ENCODE measurements around the gene PFN3.

Gene PFN3, protein sequence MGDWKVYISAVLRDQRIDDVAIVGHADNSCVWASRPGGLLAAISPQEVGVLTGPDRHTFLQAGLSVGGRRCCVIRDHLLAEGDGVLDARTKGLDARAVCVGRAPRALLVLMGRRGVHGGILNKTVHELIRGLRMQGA

DNA sequence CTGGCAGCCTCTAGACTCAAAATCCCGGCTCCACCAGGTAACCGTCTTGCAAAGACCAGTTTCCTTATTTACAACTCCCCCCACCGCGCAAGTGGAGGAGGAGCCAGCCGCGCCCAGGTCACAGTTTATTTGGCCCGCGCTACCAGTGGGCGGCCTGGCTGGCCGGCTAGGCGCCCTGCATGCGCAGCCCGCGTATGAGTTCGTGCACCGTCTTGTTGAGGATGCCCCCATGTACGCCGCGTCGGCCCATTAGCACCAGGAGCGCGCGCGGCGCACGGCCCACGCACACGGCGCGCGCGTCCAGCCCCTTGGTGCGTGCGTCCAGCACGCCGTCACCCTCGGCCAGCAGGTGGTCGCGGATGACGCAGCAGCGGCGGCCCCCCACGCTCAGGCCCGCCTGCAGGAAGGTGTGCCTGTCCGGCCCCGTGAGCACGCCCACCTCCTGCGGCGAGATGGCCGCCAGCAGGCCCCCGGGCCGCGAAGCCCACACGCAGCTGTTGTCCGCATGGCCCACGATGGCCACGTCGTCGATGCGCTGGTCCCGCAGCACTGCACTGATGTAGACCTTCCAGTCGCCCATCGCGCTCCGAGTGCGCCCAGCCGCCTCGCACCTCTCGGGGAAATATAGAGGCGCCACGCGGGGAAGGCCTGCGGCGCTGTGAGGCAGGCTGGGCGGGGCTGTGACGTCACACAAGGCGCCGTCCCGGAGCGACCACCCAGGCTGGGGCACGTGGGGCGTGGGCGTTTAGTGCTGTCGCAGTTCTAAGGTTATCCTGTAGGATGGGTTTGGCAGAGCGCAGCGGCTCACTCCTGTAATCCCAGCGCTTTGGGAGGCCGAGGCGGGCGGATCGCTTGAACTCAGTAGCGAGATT is at the start of gene PFN3:
TSS of gene PFN3 (minus strand) at position 665 of the 872 bp plus-strand sequence. CDS start at position 580, 85 bp downstream.
- no peak for DNase-seq (ENCODE audit: low read depth)

DNA sequence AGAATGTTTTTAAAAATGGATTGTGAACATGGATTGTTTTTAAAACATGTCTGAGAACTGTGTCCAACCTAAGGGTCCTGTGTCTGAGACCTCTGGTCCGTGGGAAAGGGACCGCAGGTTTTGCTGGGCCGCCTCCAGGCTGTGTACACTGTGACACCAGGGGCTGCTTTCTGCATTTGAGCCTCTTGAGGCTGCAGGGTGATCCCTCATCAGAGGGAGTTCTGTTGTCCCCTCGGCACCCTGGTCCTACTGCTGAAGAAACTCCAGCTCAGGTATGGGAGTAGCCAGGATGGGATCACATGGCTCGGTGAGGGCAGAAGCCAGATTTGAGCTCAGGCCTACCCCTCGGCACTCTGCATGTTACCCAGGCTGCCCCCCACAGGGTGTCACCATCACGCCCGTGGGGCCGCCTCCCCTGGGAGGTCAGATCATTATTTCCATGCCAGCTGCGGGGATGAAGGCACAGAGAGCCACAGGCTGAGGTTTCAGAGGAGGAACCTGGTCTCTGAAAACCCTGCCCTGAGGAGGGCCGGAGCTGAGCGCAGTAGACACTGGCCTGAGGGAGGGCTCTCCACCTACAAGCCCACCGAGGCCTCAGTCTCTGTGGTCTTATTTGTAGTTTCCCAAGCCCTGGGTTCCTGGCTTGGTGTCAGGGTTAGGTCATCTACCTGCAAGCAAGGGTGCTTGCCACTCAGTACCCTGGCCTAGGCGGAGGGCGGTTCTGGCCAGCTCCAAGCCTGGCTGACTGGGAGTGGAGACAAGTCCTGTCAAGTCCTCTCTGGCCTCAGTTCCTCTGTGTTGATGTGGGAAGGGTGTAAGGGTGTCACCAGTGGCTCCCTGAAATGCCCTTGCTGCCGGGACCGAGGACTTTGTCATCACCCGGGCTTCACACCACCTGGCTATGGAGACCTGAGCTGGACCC is 48.9 kb upstream of the PFN3 start:
- DNase-seq (ENCODE audit: low read depth): no peak

- DNase-seq (ENCODE audit: low read depth): no peak
These were observed 47.9 kb upstream of the PFN3 start for GRCh38 chr5:177448244-177448950.

GRCh38 chr5:177447611-177448243 is 47.3 kb upstream of the PFN3 start:
- no peak for DNase-seq (ENCODE audit: low read depth)

- peak; percentile 61 for DNase-seq (ENCODE audit: low read depth)
These were observed 46.7 kb upstream of the PFN3 start for GRCh38 chr5:177447066-177447610.

GRCh38 chr5:177446200-177447065 is 46.0 kb upstream of the PFN3 start, which contains the start of gene PRR7:
PRR7 (plus strand) TSS chr5:177446814; CDS start chr5:177455068, 8,254 bp downstream.
- DNase-seq (ENCODE audit: low read depth): peak; percentile 46

- no peak for DNase-seq (ENCODE audit: low read depth)
These were observed 45.4 kb upstream of the PFN3 start for GRCh38 chr5:177445917-177446199.

DNA sequence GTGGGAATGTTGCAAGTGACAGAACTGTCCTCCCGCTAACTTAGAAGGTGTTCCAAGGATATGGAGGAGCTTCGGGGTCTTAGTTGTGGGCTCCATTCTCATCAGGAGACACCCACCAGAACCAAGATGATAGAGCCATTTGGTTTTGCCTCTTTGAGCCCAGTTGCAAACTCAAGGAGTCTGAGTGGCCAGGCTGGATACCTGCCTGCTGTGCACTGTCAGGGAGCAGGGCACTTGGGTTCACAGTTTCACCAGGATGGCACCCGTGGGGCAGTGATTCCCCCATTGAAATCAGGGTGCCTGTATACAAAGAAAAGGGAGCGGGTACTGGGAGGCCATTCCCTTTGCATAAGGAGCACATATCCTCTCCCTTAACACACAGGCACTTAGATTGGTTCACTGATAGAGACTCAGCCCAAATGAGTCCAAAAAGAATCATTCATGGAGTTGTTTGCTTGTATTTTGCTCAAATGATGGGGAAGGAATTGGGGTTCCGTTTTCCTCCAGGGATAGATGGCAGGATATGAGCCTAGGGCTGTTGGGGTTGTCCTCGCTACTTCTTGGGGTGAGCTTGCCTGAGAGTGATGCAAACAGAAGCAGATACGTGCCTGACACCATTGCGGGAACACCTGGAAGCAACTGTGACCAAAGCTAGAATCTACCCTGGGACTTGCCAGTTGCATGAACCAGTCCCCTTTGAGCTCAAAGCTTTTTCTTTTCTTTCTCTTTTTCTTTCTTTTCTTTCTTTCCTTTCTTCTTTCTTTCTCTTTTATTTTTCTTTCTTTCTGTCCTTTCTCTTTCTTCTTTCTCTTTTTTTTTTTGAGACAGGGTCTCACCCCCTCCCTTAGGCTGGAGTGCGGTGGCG is 44.8 kb upstream of the PFN3 start:
- no peak for DNase-seq (ENCODE audit: low read depth)

DNA sequence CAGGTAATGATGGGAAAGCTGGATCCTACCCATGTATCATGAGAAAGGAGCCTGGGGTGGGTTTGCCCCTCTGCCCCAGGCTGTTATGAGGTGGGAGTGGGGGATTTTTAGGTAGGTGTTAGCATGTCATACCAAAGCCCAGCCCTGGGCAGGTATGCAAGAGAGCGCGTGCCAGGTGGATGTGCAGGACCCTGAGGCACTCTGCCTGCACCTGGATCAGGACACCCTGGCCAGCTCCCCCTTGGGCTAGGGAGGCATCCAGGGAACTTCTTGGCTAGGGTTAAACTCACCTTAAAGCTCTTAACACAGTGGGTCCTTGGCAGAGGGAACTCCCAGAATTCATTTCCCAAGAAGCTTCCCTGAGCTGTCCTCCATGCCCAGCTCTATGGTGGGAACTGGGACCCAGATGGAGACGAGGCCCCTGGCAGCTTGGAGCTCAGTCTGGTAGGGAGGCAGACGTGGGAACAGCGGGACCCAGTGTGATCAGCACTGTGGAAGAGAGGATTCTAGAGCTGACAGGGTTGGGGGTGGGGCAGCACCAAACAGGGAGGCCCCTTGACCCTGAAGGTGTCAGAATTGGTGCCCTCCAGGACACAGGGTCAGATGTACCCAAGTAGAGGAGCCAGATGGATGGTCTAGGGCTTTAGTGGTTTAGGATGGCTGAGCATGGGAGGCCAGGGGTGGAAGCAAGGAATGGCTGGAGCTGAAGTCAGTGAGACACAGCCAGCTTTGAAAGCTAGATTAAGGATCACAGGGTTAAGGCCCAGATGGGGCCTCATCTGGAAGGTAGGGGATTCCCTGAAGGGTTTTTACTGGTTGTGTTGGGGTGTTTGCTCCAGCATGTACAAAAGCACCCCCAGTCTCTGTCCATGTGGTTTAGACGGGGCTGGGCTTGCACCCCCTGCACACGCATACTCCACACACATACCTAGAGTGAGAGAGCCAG is 43.9 kb upstream of the PFN3 start:
- no peak for DNase-seq (ENCODE audit: low read depth)

GRCh38 chr5:177443144-177443983 is 42.9 kb upstream of the PFN3 start:
- DNase-seq (ENCODE audit: low read depth): no peak

DNA sequence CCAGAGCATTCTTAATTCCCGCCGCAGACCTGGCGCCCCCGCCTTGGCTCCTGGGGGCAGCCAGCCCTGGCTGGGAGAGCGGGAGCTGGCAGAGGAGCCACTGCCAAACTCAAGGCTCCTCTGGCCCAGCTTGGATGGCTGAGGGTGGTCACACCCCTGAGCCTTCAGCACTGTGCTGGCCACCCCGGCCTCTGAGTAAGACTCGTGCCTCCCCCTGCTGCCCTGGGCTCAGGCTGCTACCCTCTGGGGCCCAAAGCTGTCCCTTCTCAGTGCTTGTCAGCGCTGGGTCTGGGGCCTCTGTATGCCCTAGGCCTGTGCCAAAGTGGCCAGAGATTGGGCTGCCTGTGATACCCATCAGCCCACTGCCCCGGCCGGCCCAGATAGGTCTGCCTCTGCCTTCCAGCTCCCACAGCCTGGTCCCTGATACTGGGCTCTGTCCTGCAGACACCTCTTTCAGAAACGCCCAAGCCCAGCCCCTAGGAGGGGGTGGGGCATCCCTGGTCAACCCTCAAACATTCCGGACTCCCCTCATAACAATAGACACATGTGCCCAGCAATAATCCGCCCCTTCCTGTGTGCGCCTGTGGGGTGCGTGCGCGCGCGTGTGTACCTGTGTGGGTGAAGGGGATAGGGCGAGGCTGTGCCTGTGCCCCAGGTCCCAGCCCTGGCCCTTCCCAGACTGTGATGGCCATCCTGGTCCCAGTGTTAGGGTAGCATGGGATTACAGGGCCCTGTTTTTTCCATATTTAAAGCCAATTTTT is 41.8 kb upstream of the PFN3 start:
- no peak for DNase-seq (ENCODE audit: low read depth)

- DNase-seq (ENCODE audit: low read depth): no peak
These were observed 40.7 kb upstream of the PFN3 start for GRCh38 chr5:177440990-177441780.

DNA sequence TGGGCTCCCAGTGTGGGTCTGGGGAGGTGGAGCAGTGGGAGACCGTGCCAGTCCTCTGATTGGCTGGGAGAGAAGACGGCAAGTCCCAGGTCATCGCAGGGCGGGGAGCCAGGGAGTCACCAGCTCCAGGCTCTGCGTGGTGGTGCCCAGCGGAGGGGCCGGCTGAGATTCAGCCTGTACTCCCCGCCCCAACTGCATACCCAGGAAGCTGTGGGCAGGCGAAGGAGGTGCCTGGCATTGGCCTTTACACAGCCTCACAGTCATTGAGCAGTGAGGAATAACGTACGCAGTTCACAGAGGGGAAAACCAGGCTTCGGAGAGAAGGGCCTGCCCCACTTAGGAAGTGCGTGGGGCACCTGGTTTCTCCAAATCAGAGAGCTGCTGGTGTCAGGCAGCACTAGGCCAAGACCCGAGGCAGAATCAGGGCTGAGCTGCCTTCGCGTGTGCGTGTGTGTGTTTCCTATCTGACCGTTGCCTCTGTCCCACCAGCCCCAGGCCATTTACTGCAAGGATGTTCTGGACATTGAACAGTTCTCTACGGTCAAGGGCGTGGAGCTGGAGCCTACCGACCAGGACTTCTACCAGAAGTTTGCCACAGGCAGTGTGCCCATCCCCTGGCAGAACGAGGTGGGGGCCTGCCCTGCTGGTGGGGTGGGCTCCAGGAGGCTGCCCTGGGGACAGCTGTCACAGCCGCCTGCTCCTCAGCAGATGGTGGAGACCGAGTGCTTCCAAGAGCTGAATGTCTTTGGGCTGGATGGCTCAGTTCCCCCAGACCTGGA is 39.9 kb upstream of the PFN3 start:
- no peak for DNase-seq (ENCODE audit: low read depth)

DNA sequence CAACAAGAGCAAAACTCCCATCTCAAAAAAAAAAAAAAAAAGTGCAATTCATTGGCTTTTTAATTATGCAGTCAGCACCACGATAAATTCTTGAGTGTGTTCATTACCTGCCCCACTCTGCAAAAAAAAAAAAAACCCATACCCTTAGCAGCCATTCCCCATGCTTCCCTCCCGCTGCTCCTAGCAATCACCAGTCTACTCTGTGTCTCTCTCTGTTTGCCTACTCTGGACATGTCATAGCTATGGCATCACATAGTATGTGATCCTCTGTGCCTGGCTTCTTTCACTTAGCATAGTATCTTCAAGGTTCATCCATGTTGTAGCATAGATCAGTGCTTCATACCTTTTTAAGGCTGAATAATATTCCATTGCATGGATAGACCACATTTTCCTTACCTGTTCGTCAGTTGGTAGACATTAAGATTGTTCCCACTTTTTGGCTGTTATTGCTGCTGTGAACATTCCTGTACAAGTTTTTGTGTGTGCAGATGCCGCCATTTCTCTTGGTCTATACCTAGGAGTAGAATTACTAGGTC is 39.1 kb upstream of the PFN3 start:
- no peak for DNase-seq (ENCODE audit: low read depth)

Measured in activated gamma-delta T cell treated with anti-CD3 and anti-CD28 coated beads, Interleukin-2, amount 50 U/mL, for 16 hours (primary cell).